ENCODE measurements around the gene IL17C. TPM values are rescaled to one million over a fixed set of nuclear protein-coding genes. Genes with fewer than 3 reads are reported as not detected.

IL17C gene
- total and polyA plus RNA-seq, 4 experiments from 2014 or later: 0.44 TPM; not detected in 3

DNA sequence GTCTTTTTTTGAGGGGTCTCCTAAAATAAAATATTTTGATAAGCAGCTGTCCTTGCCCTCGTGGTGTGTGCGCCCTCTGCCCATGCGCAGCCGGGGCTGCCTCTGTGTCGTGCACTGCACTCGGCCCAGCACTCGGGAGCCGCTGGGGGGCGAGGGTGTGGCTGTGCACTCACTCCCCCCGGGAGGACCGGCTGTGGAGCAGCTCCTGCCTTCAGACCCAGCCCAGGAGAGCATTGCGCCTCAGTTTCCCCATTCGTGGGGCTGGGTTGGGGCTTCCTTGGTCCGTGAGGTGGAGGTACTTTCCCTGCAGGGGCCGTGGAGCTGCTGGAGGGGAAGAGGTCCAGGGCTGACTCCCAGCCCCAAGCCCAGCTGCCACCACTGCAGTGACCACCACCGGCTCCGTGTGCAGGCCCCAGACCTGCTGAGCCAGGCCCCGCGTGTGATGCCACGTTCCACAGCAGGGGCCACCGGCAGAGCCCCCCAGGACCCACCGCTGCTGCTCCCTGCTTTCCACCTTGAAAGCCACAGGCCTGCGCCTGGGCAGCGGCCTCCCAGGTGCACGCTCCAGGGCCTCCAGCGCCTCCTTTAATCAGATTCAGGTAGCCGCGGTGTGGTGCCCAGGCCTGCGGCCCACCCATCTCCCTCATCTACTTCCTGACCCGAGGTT, 6.3 kb upstream of the IL17C start:
- Histone ChIP-seq H3K4me3 (ENCODE audit: low read length in 2 of 2) (no peak overlapping the region), H3K36me3 (ENCODE audit: insufficient read depth, low read length) (peaks cover 9% of the 10 kb centered on the region), H3K9me3 (ENCODE audit: control insufficient read depth in 1 of 2, low read length in 2 of 2) (no peaks in the 10 kb centered on the region), H3K27ac (ENCODE audit: low read depth, low read length) (no peak overlapping the region), H3K4me1 (ENCODE audit: insufficient read depth, low read length) (peaks cover 25% of the 10 kb centered on the region), H3K27me3 (ENCODE audit: insufficient read depth, low read length) (no peaks in the 10 kb centered on the region)
- Mint-ChIP-seq H3K27ac (peak overlapping the region in 6 of 7 donors; percentile 26 to 83 (median 52)), H3K36me3 (peaks cover 6 to 28% of the 10 kb centered on the region in 2 donors), H3K27me3 (peaks cover 0 to under 1% of the 10 kb centered on the region in 2 donors), H3K9me3 (peaks cover 0 to under 1% (median 0%) of the 10 kb centered on the region in 8 donors), H3K4me1 (peaks cover 5 to 31% (median 13%) of the 10 kb centered on the region in 4 donors), H3K4me3 (no peak overlapping the region)
- DNase-seq: peak in 1 of 5 donors; percentile 28
- POLR2A ChIA-PET (ENCODE audit: partially characterized antibody): interaction anchor here (1.6 to 6.0 kb wide), 4 partner anchors 12 to 56 kb away, joined by 7 to 50 read pairs (median 10); partner anchors contain the start of gene MVD
- CTCF ChIA-PET (ENCODE audit: partially characterized antibody): interaction anchor here (1.1 to 1.6 kb wide), 2 partner anchors 12 to 18 kb away, joined by 3 read pairs; no protein-coding TSS in a partner anchor
- intact Hi-C loops (cut with micrococcal nuclease): loop anchor here (5.0 kb wide), 1 partner anchor 225 kb away; the partner anchor contains the start of genes GALNS and TRAPPC2L

DNA sequence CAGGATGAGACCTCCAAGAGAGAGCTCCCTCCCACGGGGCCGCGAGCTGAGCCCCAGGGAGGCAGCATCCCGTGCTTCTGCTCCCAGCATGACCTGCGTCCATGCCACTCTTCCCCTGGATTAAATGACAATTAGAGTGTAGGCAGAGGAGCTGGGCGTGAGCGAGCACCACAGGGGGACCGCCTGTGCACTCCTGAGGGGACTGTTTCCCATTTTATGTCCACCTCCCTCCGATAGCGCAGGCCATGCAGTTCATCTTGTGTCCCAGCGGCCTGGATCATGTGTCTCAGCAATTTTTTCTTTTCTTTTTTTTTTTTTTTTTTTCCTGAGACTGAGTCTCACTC, 5.8 kb upstream of the IL17C start:
- no peak for DNase-seq
- H3K36me3 Mint-ChIP-seq: peaks cover 6 to 29% of the 10 kb centered on the region in 2 donors
- Histone ChIP-seq H3K9me3 (ENCODE audit: control insufficient read depth in 1 of 2, low read length in 2 of 2) (no peaks in the 10 kb centered on the region), H3K4me3 (ENCODE audit: low read length in 2 of 2) (no peak overlapping the region), H3K4me1 (ENCODE audit: insufficient read depth, low read length) (peaks cover 30% of the 10 kb centered on the region), H3K27ac (ENCODE audit: low read depth, low read length) (no peak overlapping the region), H3K27me3 (ENCODE audit: insufficient read depth, low read length) (no peaks in the 10 kb centered on the region), H3K36me3 (ENCODE audit: insufficient read depth, low read length) (peaks cover 9% of the 10 kb centered on the region)
- intact Hi-C loops (cut with micrococcal nuclease): loop anchor here (5.0 kb wide), 1 partner anchor 225 kb away; the partner anchor contains the start of genes GALNS and TRAPPC2L
- peak overlapping the region in 1 of 8 donors; percentile 30 for H3K4me3 Mint-ChIP-seq
- CTCF ChIA-PET (ENCODE audit: partially characterized antibody): interaction anchor here (0.7 to 1.6 kb wide), 5 partner anchors 13 to 150 kb away, joined by 3 read pairs; no protein-coding TSS in a partner anchor
- H3K27me3 Mint-ChIP-seq: peaks cover 0 to 3% of the 10 kb centered on the region in 2 donors
- H3K9me3 Mint-ChIP-seq: peaks cover 0 to 5% (median 0%) of the 10 kb centered on the region in 8 donors
- H3K4me1 Mint-ChIP-seq: peaks cover 9 to 34% (median 17%) of the 10 kb centered on the region in 4 donors
- POLR2A ChIA-PET (ENCODE audit: partially characterized antibody): interaction anchor here (1.1 to 6.0 kb wide), 10 partner anchors 8 to 70 kb away, joined by 3 to 50 read pairs (median 8); partner anchors contain the start of genes MVD and ZC3H18
- H3K27ac Mint-ChIP-seq: peak overlapping the region; percentile 29 to 93 (median 53)

DNA sequence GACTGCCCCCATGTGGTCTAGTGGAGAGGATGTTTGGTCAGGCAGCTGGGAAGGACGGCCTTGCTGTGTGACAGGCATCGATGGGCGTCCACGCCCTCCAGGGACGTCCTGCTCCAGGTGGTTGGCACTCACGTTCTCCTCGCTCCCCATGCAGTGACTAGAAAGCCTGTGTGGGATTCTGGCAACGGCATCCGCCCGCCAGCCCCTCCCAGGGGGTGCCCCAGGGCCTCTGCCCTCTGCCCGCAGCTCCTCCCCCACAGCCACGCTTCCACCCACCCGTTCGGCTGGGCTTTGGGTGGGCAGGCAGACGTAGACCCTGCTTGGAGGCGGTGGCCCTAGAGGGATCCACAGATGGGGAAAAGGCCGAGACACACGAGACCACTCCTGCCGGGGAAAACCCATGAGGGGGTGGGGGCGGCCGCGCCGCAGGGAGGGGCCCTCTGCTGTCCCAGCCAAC, 4.7 kb upstream of the IL17C start:
- POLR2A ChIA-PET (ENCODE audit: partially characterized antibody): interaction anchor here (0.6 to 6.0 kb wide), 16 partner anchors 9 to 149 kb away, joined by 3 to 50 read pairs (median 6); partner anchors contain the start of genes MVD and ZC3H18
- Mint-ChIP-seq H3K27ac (peak overlapping the region; percentile 66 to 93 (median 79)), H3K4me1 (peaks cover 14 to 44% (median 28%) of the 10 kb centered on the region in 4 donors), H3K27me3 (peaks cover 0 to 6% of the 10 kb centered on the region in 2 donors), H3K9me3 (peaks cover 0 to 5% (median 0%) of the 10 kb centered on the region in 8 donors), H3K4me3 (peak overlapping the region; percentile 69 to 85 (median 78)), H3K36me3 (peaks cover 6 to 24% of the 10 kb centered on the region in 2 donors)
- Histone ChIP-seq H3K27ac (ENCODE audit: low read depth, low read length) (peak overlapping the region; percentile 62), H3K4me1 (ENCODE audit: insufficient read depth, low read length) (peaks cover 42% of the 10 kb centered on the region), H3K27me3 (ENCODE audit: insufficient read depth, low read length) (peaks cover 2% of the 10 kb centered on the region), H3K36me3 (ENCODE audit: insufficient read depth, low read length) (peaks cover 9% of the 10 kb centered on the region), H3K9me3 (ENCODE audit: control insufficient read depth in 1 of 2, low read length in 2 of 2) (no peaks in the 10 kb centered on the region), H3K4me3 (ENCODE audit: low read length in 2 of 2) (peak overlapping the region in 1 of 2 donors; percentile 53)
- peak; percentile 52 to 77 (median 68) for DNase-seq
- intact Hi-C loops (cut with micrococcal nuclease): loop anchor here (2.0 to 5.0 kb wide), 3 partner anchors 15 to 224 kb away; partner anchors contain the start of genes CYBA, GALNS and TRAPPC2L
- CTCF ChIA-PET (ENCODE audit: partially characterized antibody): interaction anchor here (0.8 to 1.5 kb wide), 4 partner anchors 13 to 149 kb away, joined by 3 to 11 read pairs (median 5); partner anchors contain the start of gene ZC3H18

DNA sequence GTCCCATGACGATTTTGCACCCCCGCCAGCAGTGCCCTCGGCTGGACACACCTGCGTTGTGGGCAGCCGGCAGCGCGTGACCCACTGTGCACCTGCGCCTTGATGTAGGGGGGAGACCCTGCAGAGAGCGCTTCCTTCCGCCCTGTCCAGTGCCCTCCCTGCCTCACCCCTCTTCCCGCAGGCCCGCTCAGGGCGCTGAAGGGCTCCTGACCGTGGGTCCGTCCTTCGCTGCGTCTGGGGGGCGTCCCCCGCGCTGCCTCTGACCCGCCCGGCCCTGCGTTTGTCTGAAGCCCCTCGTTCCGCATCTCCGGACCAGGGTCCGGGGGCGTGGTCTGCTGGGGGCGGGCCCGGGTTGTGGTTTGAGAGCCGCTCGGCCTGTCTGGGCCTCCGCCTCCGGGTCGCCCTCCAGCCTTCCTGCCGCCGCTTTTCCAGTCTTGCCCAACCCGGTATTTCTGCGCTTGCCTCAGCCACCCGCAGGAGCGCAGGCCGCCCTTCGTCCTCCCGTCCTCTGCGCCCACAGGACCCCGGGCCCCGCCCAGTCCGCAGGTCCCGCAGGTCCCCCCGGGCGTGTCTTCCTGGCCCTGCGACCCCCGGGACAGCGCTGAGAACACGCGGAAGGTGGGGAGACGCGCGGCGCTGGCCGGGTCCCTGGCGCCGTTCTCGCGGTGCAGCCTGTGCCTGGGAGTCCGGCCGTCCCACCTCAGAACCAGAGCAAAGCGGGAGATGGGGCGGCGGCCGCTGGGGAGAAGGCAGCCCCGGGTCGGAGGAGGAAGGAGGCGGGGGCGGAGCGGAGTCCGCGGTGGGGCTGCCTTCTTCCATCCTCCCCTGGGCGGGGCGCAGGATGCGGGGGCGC, 4.0 kb upstream of the IL17C start:
- H3K9me3 ChIP-seq (ENCODE audit: control insufficient read depth in 1 of 2, low read length in 2 of 2): no peaks in the 10 kb centered on the region
- Mint-ChIP-seq H3K36me3 (peaks cover 6 to 22% of the 10 kb centered on the region in 2 donors), H3K4me3 (peak overlapping the region; percentile 69 to 85 (median 78)), H3K27ac (peak overlapping the region in 6 of 7 donors; percentile 66 to 93 (median 81)), H3K27me3 (peaks cover 0 to 6% of the 10 kb centered on the region in 2 donors), H3K4me1 (peaks cover 16 to 47% (median 29%) of the 10 kb centered on the region in 4 donors), H3K9me3 (peaks cover 0 to 5% (median 0%) of the 10 kb centered on the region in 8 donors)
- H3K4me1 ChIP-seq (ENCODE audit: insufficient read depth, low read length): peaks cover 48% of the 10 kb centered on the region
- intact Hi-C loops (cut with micrococcal nuclease): loop anchor here (2.0 to 5.0 kb wide), 3 partner anchors 16 to 223 kb away; partner anchors contain the start of genes CYBA, GALNS and TRAPPC2L
- peaks cover 9% of the 10 kb centered on the region for H3K36me3 ChIP-seq (ENCODE audit: insufficient read depth, low read length)
- H3K27ac ChIP-seq (ENCODE audit: low read depth, low read length): peak overlapping the region; percentile 62
- ChIA-PET CTCF (ENCODE audit: partially characterized antibody) (interaction anchor here (1.2 to 1.5 kb wide), 2 partner anchors 13 to 15 kb away, joined by 3 to 11 read pairs; no protein-coding TSS in a partner anchor), POLR2A (ENCODE audit: partially characterized antibody) (interaction anchor here (0.9 to 6.0 kb wide), 6 partner anchors 10 to 68 kb away, joined by 4 to 50 read pairs (median 10); partner anchors contain the start of genes MVD and ZC3H18)
- peaks cover 9% of the 10 kb centered on the region for H3K27me3 ChIP-seq (ENCODE audit: insufficient read depth, low read length)
- peak; percentile 45 to 63 (median 54) for DNase-seq
- peak overlapping the region in 1 of 2 donors; percentile 53 for H3K4me3 ChIP-seq (ENCODE audit: low read length in 2 of 2)

DNA sequence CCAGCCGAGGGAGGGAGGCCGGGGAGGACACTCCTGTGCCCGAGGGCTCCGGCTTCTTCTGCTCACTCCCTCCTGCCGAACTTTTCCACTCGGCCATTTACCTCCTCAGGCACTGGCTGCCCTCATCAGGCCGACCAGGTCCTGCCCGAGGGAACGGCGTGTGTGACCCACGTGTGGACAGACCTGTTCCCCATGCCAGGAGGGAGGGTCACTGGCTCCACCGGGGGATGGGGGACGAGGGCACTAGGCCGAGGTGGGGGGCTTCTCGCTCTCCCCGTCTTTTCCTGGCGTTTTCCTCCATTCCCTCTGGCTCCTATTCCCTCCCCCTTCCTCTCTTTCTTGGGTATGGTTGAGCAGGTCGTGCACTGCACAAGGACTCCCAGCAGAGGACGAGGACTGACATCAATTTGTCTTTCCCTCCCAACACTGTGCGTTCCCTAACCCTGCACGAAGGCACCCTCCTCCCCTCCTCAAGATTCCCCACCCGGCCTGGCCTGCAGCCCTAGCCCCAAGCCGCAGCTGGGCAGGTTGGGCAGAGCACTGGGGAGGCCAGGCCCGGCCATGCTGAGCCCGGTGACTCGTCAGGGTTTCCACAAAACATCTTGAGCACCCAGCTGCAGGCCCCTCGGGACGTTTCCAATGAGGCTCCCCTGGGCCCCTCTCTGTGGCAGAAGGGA, 3.2 kb upstream of the IL17C start:
- POLR2A ChIA-PET (ENCODE audit: partially characterized antibody): interaction anchor here (1.1 to 3.3 kb wide), 3 partner anchors 15 to 68 kb away, joined by 3 to 32 read pairs (median 21); partner anchors contain the start of gene CYBA
- peak overlapping the region; percentile 62 for H3K27ac ChIP-seq (ENCODE audit: low read depth, low read length)
- CTCF ChIA-PET (ENCODE audit: partially characterized antibody): no interaction called here

More for the DNA sequence above, 3.2 kb upstream of the IL17C start:
- Mint-ChIP-seq H3K27me3 (peaks cover 0 to 6% of the 10 kb centered on the region in 2 donors), H3K9me3 (peaks cover 0 to 5% (median 0%) of the 10 kb centered on the region in 8 donors), H3K27ac (peak overlapping the region; percentile 41 to 91 (median 75)), H3K4me1 (peaks cover 16 to 52% (median 32%) of the 10 kb centered on the region in 4 donors), H3K4me3 (peak overlapping the region in 7 of 8 donors; percentile 34 to 85 (median 79)), H3K36me3 (peaks cover 6 to 17% of the 10 kb centered on the region in 2 donors)
- Histone ChIP-seq H3K9me3 (ENCODE audit: control insufficient read depth in 1 of 2, low read length in 2 of 2) (no peaks in the 10 kb centered on the region), H3K36me3 (ENCODE audit: insufficient read depth, low read length) (peaks cover 2% of the 10 kb centered on the region), H3K4me3 (ENCODE audit: low read length in 2 of 2) (peak overlapping the region in 1 of 2 donors; percentile 53), H3K4me1 (ENCODE audit: insufficient read depth, low read length) (peaks cover 56% of the 10 kb centered on the region), H3K27me3 (ENCODE audit: insufficient read depth, low read length) (peaks cover 11% of the 10 kb centered on the region)
- intact Hi-C loops (cut with micrococcal nuclease): loop anchor here (2.0 to 5.0 kb wide), 5 partner anchors 16 to 222 kb away; partner anchors contain the start of genes CYBA, GALNS, SNAI3 and TRAPPC2L
- DNase-seq: no peak
